HG03095 (cell line): ENCODE results near the gene TRAIP.
A peak's percentile ranks its signal among the peaks of the same experiment; 100 is the strongest.
"Not testable (repeated sequence)": the region's sequence is repeated elsewhere in the genome, so short reads cannot be mapped to it uniquely, and the experiment has no call there.

ENCODE experiments used
- ATAC-seq: cut with Tn5 transposase; IDR thresholded peaks from one replicate; pipeline ENCODE4 v1.9.1; 2021; ENCODE audit warnings: moderate library complexity; ENCODE audit not compliant: unreplicated experiment

TRAIP gene

DNA sequence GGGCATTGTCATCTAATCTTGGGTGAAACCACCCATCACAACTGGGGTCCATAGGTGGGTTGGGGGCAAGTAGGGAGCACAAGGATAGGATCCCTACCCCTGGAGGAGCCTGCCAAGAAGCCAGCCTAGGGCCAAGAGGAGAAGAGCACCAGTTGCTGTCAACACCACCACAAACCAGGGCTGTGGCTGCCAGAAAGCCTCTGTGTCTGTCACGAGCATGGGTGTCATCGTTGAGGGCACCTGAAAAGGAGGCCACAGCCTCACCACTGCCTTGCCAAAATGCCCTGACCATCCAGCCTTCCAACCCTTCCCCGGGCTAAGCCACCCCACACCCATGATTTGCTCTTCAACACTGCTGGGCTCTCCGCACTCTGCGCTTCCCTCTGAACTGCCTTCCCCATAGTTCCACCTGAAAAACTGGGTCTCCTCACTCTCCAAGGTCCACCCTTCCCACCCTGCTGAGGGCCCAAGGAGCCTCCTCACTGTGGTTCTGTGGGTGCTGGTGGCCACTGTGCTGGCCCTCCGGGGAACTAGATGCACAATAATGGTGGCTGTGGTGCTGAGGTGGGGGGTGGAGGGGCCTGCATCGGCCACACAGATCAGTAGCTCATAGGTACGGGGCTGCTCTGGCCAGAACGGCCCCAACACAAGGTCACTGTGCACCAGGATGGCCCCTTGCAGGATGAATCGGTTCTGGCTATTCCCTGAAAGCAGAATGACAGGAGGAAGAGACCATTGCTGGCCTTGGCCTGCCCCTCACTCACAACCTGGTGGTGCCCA, 63.8 kb downstream of the TRAIP start:
- no peak for ATAC-seq

DNA sequence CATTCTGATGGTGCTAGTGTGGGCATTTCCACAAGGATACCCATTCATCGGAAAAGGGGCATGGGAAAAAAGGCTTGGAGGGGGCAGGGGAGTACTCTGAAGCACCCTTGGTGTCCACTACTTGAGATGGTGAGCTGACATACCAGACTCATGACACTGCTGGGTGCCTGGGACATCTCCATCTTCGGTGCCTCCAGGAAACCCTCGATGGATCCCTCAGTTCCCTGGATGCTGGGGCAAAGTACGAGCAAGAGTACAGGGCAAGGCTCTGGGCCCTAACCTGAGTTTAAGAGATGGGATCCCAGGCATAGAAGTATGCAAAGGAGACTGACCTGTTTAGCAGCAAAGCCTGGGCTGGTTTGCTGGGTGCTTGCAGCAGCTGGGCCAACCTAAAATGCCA, 64.8 kb downstream of the TRAIP start:
- ATAC-seq, result no peak

DNA sequence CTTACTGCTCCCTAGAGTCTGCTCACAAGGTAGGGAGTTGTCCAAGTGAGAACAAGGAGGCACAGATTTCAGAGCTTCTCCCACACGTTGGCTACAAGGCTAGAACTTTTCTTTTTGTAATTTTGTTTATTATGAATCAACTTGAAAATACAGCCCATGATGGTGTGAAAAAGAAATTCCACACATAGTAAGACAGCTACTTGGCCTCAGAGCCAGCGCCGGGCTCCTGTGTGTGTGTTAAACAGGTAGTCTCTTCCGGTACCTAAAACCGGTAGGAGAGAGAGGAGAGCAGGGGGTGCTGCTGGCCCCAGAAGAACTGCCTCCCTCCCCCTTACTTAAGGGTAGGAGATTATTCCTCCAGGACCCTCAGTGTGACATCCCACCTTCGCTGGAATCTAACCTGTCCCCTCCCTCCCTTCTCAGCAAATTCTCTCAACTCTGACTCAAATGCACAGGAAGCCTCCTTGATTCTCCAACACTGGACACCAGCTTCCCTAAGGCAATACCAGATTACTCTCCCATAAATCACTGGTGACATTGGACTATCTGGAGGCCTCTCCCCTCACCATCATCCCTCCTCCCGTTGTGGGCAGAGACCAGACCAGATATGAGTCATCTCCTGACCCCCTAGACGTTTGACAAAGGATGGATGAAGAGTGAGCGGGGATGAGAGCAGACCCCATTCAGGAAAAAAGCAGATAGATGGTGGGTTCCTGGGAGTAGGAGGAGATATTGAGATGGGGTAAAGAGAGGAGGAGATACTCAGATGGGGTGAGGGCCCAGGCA, 65.5 kb downstream of the TRAIP start:
- ATAC-seq, result no peak

DNA sequence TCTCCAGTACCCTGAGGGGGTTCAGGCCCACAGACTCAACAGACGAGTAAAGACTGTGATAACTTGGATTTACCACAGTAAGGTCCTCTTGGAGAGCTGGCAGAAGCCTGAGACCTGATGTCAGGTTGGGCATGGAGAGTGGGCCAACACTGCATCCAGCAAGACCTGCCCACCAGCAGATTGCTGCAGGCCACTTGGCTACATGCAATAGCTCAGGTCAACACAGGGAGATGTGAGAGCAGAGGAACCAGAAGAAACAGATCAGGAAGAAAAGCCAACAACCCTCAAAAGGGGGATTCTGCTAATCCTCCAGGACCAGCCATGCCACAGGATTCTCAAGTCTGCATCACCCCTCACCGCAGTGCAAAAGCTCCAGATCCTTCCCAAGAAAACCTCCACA, 68.3 kb downstream of the TRAIP start:
- no peak for ATAC-seq

DNA sequence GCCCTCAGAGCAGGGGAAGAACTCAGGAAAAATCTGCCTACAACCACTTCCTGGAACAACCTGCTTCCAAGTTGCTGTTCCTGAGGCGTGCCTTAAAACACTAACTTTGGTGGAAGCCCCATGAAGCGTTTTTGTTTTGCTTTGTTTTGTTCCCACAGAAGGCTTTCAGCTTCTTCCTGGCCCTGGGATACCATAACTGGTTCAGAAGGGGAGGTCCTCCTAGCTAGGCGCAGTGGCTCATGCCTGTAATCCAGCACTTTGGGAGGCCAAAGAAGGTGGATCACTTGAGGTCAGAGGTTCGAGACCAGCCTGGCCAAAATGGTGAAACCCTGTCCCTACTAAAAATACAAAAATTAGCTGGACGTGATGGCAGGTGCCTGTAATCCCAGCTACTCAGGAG, 68.8 kb downstream of the TRAIP start:
- ATAC-seq, result no peak

DNA sequence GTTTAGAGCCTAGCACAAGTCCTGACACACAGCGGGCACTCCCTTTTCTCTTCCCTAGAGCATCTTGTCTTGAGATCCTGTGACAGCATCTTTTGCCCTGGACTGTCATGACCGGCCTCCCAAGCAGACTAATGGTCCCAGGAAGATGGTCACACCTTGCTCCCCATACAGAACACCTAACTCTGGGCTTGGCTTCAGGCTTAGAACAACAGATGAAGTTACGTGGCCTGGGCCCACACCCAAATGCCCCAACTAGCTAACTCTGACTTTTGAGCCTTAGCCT, 69.2 kb downstream of the TRAIP start:
- ATAC-seq, result no peak

DNA sequence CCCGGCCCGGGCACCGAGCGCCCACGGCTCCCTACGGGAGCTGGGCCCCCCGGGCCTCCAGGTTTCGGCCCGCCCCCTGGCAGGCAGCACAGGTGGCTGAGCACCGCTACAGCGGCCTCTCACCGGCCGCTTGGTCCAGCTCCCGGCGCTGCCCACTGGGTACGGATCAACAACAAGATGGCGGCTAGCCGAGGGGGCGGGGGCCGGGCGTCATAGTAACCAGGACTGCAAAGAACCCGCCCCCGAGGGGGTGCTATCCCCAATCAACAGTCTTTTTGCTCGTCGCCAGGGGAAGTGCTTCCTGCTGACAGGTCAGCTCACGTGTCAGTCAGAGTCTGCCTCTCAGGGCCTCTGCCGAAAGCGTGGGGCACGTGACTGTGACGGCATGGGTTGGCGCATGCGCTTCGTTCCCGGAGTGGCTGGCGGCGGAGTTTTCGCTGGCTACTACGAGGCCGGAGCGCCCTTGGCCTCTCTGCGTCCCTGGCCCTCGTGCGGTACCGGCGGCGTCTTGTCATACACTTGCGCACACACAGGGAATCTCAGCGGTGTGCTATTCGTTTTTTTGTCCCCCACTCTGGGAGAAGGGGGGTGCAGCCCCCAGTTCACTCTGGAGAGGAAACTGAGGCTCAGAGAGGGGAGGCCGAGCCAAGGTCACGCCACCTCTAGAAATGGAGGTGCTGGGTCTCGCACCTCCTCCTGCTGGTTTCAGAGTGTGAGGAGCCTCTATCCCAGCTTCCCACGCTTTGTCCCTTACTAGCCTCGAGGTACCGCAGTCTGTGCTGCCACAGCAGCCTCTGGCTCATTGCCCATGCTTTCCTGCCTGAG, 69.8 kb downstream of the TRAIP start, which contains the start of gene IP6K1:
Gene IP6K1 (minus strand): TSS at position 186 of the 825 bp plus-strand sequence. CDS start 38,502 bp downstream, outside the sequence.
- ATAC-seq, result peak; percentile 95

DNA sequence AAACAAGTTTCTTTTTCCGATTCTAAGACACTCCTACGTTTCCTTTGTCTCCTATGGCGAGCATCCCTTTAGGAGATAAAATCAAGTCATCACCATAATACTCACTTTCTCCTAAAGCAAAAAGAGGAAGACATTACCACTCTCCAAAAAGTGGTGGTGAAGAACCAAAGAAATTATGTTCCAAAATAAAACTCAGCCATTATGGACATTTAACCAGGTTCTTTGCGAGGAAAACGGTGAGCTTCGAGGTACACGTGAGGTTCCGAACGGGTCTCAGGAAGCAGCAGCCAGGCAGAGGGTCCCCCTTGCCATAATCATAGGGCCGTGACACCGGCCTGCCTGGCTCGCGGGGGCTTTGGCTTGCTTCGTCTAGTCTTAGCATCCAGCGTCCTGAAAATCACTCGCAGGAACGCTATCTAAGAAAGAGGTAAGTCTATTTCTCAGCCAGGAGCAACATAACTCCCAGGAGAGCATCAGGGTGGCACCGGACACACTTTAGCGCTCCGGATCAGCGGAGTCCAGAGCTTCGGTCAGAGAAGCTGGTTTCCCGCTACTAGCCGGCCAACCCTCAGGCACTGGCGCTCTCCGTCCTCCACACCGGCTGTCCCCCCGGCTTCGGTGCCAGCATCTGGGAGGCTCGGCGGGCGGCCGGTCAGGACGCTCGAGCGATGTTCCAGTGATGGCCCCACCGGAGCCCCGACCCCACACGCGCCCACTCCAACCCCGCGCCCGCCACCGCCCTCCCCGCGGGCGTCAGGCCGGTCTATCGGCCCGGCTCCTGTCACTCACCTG, 70.6 kb downstream of the TRAIP start:
- peak; percentile 38 for ATAC-seq

DNA sequence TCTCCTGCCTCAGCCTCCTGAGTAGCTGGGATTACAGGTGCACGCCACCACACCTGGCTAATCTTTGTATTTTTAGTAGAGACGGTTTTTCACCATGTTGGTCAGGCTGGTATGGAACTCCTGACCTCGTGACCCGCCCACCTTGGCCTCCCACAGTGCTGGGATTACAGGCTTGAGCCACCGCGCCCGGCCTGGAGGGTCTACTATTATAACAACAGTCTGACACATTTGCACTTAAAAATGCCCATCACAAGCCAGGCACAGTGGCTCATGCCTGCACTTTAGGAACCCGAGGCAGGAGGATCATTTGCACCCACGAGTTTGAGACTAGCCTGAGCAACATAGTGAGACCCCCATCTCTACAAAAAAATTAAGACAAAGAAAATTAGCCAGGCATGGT, 74.1 kb downstream of the TRAIP start:
- not testable (repeated sequence) for ATAC-seq

DNA sequence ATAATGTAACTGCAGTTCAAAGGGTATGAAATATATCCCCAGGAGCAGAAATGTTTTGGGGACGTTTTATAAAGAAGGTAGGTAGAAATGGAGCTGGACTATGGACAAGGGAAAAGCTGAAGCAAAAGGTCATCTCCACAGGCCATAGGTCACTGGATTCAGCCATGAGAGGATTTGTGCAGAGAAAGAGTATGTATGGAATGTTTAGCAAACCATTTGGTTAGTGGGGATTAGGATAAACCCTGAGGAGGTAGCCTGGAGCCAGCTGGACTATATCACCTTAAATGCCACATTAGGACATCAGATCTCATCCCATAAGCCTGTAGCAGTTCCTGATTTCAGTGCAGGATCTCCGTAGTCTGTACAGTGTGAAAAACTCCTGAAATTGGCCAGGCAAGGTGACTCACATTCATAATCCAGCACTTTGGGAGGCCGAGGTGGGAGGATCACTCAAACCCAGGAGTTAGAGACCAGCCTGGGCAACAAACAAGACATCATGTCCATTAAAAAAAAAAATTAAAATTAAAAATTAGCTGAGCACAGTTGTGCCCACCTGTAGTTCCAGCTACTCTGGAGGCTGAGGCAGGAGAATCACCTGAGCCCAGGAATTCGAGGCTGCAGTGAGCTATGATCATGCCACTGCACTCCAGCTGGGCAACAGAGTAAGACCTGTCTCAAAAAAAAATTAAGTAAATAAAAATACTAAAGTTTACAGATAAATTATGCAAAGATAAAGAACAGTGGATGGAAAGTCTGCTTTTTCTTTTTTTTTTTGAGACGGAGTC, 74.8 kb downstream of the TRAIP start:
- ATAC-seq, result no peak

DNA sequence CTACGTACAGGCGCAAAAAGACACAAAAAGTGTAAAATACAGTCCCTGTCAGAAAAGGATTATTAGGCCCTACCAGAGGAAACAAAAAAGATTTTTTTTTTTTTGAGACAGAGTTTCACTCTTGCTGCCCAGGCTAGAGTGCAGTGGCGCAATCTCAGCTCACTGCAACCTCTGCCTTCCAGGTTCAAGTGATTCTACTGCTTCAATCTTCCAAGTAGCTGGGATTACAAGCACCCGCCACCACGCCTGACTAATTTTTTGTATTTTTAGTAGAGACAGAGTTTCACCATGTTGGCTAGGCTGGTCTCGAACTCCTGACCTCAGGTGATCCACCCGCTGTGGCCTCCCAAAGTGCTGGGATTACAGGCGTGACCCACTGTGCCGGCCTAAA, 75.4 kb downstream of the TRAIP start:
- ATAC-seq, result not testable (repeated sequence)

DNA sequence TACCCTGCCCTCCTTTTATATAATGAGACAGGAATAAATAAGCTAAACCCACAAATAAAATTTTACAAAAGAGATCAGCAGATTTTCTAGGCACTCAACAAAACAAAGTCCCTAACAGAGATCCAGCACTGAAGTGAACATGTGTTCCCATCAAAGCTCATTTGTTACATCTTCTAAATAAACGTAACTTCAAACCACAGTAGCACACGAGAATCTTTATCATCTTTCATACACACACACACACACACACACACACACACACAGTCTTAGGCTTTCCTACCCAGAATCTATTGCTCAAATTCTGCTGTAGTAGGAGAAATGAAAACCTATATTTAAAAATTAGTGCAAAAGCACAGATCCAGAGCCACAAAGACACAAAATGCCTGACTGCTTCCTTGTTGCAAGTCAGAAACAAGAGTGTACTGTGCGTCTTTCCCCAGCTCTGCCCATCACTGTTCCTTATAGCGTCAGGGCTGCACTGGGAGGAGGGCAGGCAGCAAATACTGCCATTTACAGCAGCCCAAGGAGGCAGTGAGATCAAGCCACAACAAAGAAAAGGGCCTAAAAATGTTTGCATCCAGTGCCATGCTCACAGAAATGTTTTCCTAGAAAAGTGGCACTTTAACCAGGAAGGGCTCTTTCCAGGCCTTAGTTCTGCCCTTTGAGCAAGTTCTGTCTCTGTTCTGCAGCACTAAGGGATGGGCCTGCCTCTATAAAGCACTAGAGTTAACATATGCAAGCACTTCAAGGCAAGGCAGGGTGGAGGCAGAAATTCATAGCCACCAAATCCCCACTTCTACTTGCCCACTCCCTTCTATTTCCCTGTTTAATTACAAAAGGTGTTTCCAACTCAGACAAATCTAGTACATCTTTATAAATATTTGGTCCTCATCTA, 76.0 kb downstream of the TRAIP start:
- ATAC-seq, result no peak

DNA sequence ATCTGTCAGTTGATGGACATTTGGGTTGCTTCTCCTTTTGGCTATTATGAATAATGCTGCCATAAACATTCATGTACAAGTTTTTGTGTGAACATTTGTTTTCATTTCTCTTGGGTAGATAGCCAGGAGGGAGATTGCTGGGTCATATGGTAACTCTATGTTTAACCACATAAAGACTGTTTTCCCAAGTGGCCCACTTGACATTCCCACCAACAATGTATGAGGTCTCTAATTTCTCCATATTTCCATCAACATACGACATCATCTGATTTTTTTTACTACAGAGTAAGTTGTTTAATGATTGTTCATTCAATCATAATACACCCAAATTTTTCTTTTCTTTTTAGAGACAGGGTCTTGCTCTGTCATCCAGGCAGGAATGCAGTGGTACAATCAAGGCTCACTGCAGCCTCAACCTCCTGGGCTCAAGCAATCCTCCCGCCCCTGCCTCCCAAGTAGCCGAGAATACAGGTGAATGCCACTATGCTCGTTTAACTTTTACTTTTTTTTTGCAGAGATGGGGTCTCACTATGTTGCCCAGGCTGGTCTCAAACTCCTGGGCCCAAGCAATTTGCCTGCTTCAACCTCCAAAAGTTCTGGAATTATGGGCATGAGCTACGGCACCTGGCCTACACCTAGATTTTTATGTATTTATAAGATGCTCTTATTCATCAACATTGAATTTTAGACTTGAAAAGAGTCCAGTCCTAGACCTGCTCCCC, 76.8 kb downstream of the TRAIP start:
- no peak for ATAC-seq
